ENCODE results near the gene SDCCAG8.

DNA sequence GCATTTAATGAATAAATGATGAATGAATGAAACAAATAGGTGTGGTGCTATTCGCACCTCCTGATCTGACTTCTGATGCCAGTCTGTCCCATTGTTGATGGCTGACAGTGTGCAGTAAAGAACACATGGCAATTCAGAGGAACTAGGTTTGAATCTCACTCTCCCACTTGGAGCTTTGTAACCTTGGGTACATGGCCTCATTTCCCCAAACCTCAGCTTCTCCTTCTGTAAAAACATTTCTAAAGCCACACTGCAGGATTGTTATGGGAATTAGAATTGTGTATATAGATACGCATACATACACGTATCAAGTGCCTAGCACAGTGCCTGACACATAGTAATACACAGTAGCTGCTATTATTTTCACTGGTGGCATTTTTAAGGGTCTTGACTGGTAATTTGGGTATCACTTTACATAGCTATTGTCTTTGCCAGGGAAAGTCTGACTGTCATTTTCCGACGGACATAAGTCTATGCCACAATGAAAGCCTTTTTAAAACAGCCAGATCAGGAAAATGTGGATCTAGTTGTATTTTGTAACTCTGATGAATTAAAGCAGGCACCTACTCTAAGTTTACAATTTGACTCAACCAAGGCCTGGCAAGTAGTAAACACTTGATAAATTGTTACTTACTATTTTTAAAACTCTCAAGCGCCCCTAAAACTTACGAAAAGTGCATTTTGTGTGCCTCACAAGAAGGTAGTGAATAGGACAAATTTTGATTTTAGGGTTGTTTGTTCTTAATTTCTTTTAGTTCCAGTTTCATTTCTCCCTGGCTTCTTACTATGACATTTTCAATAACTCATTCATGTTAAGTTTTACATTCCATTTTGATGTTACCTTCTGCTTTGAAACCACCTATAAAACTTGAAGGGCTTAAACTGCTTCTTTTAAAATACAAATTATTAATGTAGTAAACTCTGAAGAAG lies 164.4 kb downstream of the SDCCAG8 start:
- TF ChIP-seq, protein P1, sequence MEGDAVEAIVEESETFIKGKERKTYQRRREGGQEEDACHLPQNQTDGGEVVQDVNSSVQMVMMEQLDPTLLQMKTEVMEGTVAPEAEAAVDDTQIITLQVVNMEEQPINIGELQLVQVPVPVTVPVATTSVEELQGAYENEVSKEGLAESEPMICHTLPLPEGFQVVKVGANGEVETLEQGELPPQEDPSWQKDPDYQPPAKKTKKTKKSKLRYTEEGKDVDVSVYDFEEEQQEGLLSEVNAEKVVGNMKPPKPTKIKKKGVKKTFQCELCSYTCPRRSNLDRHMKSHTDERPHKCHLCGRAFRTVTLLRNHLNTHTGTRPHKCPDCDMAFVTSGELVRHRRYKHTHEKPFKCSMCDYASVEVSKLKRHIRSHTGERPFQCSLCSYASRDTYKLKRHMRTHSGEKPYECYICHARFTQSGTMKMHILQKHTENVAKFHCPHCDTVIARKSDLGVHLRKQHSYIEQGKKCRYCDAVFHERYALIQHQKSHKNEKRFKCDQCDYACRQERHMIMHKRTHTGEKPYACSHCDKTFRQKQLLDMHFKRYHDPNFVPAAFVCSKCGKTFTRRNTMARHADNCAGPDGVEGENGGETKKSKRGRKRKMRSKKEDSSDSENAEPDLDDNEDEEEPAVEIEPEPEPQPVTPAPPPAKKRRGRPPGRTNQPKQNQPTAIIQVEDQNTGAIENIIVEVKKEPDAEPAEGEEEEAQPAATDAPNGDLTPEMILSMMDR (IDR thresholded peaks at IDR 0.05) = no peak
- TF ChIP-seq ZFX (IDR thresholded peaks at IDR 0.05; ENCODE audit: borderline replicate concordance) = no peak
